Osteoblast (primary cell): ENCODE data around the gene IQCE. TPM values are rescaled to one million over a fixed set of nuclear protein-coding genes. Genes with fewer than 3 reads are reported as not detected.

Source experiments
- DNase-seq: peaks from one replicate; pipeline ENCODE4 v3.0.0; 2011; ENCODE audit warnings: low spot score, mixed read lengths; ENCODE audit not compliant: insufficient read length; ENCODE audit errors: missing footprints
- H2AFZ ChIP-seq: 2 replicates; pipeline ENCODE4 v1.6.0; 2011; ENCODE audit warnings: mild to moderate bottlenecking, low read length
- H3K27ac ChIP-seq: 2 replicates; pipeline ENCODE4 v1.5.1; 2011; ENCODE audit warnings: mild to moderate bottlenecking, low read depth, low read length, moderate library complexity
- H3K27me3 ChIP-seq: 2 replicates; pipeline ENCODE4 v1.6.0; 2012; ENCODE audit warnings: mild to moderate bottlenecking, control low read depth, inconsistent platforms, low read length, moderate library complexity; ENCODE audit not compliant: insufficient read depth
- H3K36me3 ChIP-seq: 2 replicates; pipeline ENCODE4 v1.5.1; 2011; ENCODE audit warnings: mild to moderate bottlenecking, low read length, control low read depth, moderate library complexity; ENCODE audit not compliant: insufficient read depth
- H3K4me1 ChIP-seq: 2 replicates; pipeline ENCODE4 v1.5.1; 2011; ENCODE audit warnings: mild to moderate bottlenecking, low read length, control low read depth, moderate library complexity; ENCODE audit not compliant: insufficient read depth
- H3K4me2 ChIP-seq: 2 replicates; pipeline ENCODE4 v1.6.0; 2011; ENCODE audit warnings: mild to moderate bottlenecking, low read length; ENCODE audit not compliant: insufficient read depth
- H3K4me3 ChIP-seq: fragments of 200-600 bp; sonication (generic); 3 replicates; pipeline ENCODE4 v1.5.1; 2012; ENCODE audit warnings: mild to moderate bottlenecking, low read length, inconsistent platforms; ENCODE audit not compliant: insufficient read depth
- H3K79me2 ChIP-seq: 2 replicates; pipeline ENCODE4 v1.6.0; 2012; ENCODE audit warnings: mild to moderate bottlenecking, low read length, control low read depth, inconsistent platforms; ENCODE audit not compliant: insufficient read depth
- H3K9me3 ChIP-seq: 2 replicates; pipeline ENCODE4 v1.5.1; 2011; ENCODE audit warnings: low read depth, low read length, control low read depth
- H4K20me1 ChIP-seq: 2 replicates; pipeline ENCODE4 v1.6.0; 2012; ENCODE audit warnings: mild to moderate bottlenecking, low read length, control low read depth; ENCODE audit not compliant: insufficient read depth
- CTCF ChIP-seq: IDR thresholded peaks from 2 replicates; pipeline ENCODE4 v1.5.1; 2011; ENCODE audit warnings: mild to moderate bottlenecking, low read depth, low read length, moderate library complexity; ENCODE audit errors: extremely low read depth
- total RNA-seq: library from RNA; depleted of rRNA; stranded (reverse); fragments of >200 nt; gene quantifications from 2 replicates; pipeline ENCODE4 v1.2.3, GENCODE V29; 2012

The IQCE gene
- total RNA-seq, 1 donor, result 18.8 TPM

GRCh38 chr7:2510909-2511768 lies 47.6 kb upstream of the IQCE start:
- no peaks in the 10 kb centered on the region for H4K20me1 ChIP-seq
- no peak for DNase-seq

GRCh38 chr7:2511769-2512168 lies 47.0 kb upstream of the IQCE start:
- no peak for TF ChIP-seq CTCF
- H3K4me3 ChIP-seq, result no peak overlapping the region
- no peaks in the 10 kb centered on the region for H4K20me1 ChIP-seq
- no peaks in the 10 kb centered on the region for H3K79me2 ChIP-seq
- no peak overlapping the region for H3K27ac ChIP-seq
- no peaks in the 10 kb centered on the region for H3K36me3 ChIP-seq
- H3K4me1 ChIP-seq, result peaks cover 26% of the 10 kb centered on the region
- H3K27me3 ChIP-seq, result no peaks in the 10 kb centered on the region
- DNase-seq, result no peak
- no peaks in the 10 kb centered on the region for H3K9me3 ChIP-seq
- no peak overlapping the region for H2AFZ ChIP-seq
- no peak overlapping the region for H3K4me2 ChIP-seq

More at GRCh38 chr7:2510909-2511768, 47.6 kb upstream of the IQCE start:
- H3K27ac ChIP-seq, result no peak overlapping the region
- H3K9me3 ChIP-seq, result no peaks in the 10 kb centered on the region
- H3K79me2 ChIP-seq, result no peaks in the 10 kb centered on the region
- no peak overlapping the region for H2AFZ ChIP-seq
- no peaks in the 10 kb centered on the region for H3K36me3 ChIP-seq
- H3K4me3 ChIP-seq, result no peak overlapping the region
- TF ChIP-seq CTCF, result no peak
- no peak overlapping the region for H3K4me2 ChIP-seq
- H3K4me1 ChIP-seq, result peaks cover 20% of the 10 kb centered on the region
- H3K27me3 ChIP-seq, result no peaks in the 10 kb centered on the region

GRCh38 chr7:2512179-2512661 lies 46.6 kb upstream of the IQCE start:
- Histone ChIP-seq H3K9me3 (no peaks in the 10 kb centered on the region), H3K27ac (no peak overlapping the region), H4K20me1 (no peaks in the 10 kb centered on the region), H3K36me3 (no peaks in the 10 kb centered on the region), H3K27me3 (no peaks in the 10 kb centered on the region), H3K4me2 (no peak overlapping the region), H3K79me2 (no peaks in the 10 kb centered on the region), H3K4me3 (no peak overlapping the region), H2AFZ (no peak overlapping the region), H3K4me1 (peaks cover 31% of the 10 kb centered on the region)
- TF ChIP-seq CTCF, result no peak
- no peak for DNase-seq

GRCh38 chr7:2512713-2513112 lies 46.1 kb upstream of the IQCE start:
- H3K27ac ChIP-seq, result no peak overlapping the region
- no peak overlapping the region for H2AFZ ChIP-seq
- H3K4me2 ChIP-seq, result no peak overlapping the region
- no peaks in the 10 kb centered on the region for H3K9me3 ChIP-seq
- no peak overlapping the region for H3K4me3 ChIP-seq
- H3K4me1 ChIP-seq, result peaks cover 36% of the 10 kb centered on the region
- H3K27me3 ChIP-seq, result no peaks in the 10 kb centered on the region
- H3K79me2 ChIP-seq, result no peaks in the 10 kb centered on the region
- no peak for TF ChIP-seq CTCF
- no peaks in the 10 kb centered on the region for H4K20me1 ChIP-seq
- no peak for DNase-seq
- no peaks in the 10 kb centered on the region for H3K36me3 ChIP-seq
